ENCODE results near the gene NUDT3.
"Not testable (repeated sequence)": the region's sequence is repeated elsewhere in the genome, so short reads cannot be mapped to it uniquely, and the experiment has no call there.

NUDT3 gene

GRCh38 chr6:34280216-34280615 lies 112.3 kb downstream of the NUDT3 start:
- DNase-seq, result no peak

GRCh38 chr6:34278833-34279232 lies 113.6 kb downstream of the NUDT3 start:
- DNase-seq, result no peak

- no peak for DNase-seq
Observed at GRCh38 chr6:34277763-34278112, 114.7 kb downstream of the NUDT3 start.

DNA sequence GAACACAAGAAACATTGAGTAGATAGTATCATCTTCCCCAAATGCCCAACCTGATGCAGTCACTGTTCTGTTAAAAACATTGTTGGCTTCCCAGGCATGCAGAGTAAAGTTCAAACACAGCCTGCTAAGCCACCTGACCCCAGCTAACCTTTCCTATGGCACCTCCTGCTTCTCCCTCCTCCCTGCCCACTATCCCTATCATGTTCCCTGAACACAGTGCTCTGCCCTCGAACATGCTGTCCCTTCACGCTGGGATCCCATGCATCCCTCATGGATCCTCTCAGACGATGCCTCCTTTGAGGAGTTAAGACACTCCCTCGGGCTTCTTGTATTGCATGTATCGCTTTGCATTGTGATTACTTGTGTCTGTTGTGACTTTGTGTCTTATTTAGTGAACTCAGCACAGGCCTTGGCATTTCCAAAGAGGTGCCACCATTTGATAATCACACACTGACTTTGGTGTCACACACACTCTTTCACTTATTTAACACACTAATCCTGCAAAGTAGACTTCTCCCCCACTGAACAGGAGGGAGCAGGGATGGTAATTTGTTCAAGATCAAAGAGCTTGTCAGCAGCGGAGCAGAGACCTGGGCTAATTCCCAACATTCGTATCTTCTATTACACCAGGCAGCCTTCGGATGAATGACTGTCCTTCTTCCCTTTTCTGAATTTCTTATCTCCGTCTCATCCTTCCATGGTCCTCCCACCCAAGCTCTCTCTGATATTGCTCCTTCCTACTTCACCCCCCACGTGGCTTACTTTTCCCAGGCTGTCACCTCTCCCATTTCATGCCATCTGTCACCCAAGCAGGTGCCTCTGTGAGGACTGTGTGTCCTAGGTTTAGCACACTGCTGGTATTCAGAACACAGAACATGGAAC lies 115.3 kb downstream of the NUDT3 start:
- no peak for DNase-seq

GRCh38 chr6:34276191-34276590 lies 116.3 kb downstream of the NUDT3 start:
- no peak for DNase-seq

DNA sequence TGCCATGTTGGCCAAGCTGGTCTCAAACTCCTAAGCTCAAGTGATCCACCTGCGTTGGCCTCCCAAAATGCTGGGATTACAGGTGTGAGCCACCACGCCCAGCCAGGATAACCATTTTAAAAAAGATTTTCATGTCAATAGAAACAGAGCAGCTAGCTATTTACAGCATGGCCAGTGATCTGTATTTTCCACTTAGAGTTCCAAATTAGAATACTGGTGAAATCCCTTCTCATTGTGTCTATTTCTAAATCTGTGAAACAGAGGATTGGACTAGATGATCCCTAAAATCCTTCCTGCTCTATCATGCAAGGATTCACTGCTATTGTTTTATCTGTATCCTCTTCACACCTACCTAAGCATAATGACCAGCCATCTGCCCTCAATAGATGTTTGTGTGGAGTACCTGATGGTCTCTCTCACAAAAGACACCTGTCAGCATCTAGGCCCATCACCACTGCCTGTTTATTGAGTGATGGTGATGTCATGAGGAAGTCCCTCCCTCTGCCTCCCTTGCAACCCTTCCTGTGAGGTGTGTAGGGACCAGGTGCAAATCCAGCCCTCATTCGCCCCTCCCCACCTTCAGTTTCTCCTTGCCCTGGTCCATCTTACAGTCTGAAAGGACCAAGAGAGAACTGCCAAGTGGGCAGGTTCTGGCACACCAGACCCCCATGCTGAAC lies 117.2 kb downstream of the NUDT3 start:
- no peak for DNase-seq

GRCh38 chr6:34274129-34274528 lies 118.3 kb downstream of the NUDT3 start:
- no peak for DNase-seq

- no peak for DNase-seq
Observed at GRCh38 chr6:34273242-34273805, 119.1 kb downstream of the NUDT3 start.

DNA sequence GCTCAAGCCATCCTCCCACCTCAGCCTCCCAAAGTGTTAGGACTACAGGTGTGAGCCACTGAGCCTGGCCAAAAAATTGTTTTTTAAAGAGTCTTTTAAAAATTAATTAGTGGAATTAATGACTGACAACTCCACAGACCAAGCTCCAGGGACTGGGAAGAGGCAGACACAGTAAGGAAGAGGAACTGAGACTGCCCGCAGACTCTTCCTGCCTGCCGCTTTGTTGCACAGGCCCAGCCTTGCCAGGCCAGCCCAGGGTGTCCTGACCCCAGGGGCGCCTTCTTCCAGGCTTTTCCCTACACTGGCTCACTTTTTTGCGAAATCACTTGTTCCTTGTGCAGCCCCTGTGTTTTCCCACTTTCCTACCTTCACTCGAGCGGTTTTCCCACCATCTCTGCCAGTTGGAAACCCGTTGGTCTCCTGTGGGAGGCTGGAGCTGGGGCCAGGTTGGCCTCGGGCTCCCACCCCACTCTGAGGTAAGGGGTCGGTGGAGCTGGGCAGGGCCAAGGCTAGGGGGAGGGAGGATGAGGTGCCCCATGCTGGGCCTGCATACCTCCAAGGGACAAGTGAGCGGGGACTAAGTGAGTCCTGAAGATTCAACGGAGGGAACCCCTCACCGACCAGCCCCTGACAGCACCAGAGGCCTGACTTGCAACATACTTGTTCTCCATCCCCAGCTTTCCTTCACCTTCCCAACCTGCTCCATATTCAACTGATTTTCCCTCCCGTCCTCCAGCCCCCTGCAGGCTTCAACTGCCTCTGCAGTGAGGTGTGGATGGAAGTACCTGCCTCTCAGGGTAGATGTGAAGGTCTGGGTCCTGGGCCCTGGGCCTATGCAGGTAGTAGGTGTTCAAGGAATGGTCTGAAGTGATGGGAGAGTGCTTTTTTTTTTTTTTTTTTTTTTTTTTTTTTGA lies 120.2 kb downstream of the NUDT3 start:
- DNase-seq, result no peak

DNA sequence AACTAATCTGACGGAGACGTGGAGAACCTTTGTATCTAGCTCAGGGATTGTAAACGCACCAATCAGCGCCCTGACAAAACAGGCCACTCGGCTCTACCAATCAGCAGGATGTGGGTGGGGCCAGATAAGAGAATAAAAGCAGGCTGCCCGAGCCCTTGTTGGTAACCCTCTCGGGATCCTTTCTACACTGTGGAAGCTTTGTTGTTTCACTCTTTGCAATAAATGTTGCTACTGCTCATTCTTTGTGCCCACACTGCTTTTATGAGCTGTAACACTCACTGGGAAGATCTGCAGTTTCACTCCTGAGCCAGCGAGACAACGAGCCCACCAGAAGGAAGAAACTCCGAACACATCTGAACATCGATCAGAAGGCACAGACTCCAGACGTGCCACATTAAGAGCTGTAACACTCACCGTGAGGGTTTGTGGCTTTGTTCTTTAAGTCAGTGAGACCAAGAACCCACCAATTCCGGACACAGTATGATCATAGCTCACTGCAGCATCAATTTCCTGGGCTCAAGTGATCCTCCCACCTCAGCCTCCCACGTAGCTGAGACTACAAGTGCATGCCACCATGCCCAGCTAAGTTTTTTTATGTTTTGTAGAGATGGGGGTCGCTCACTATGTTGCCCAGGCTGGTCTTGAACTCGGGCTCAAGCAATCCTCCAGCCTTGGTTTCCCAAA lies 122.7 kb downstream of the NUDT3 start:
- not testable (repeated sequence) for DNase-seq

GRCh38 chr6:34269132-34269531 lies 123.3 kb downstream of the NUDT3 start:
- DNase-seq, result not testable (repeated sequence)

- DNase-seq, result no peak
Observed at GRCh38 chr6:34267746-34268145, 124.7 kb downstream of the NUDT3 start.

DNA sequence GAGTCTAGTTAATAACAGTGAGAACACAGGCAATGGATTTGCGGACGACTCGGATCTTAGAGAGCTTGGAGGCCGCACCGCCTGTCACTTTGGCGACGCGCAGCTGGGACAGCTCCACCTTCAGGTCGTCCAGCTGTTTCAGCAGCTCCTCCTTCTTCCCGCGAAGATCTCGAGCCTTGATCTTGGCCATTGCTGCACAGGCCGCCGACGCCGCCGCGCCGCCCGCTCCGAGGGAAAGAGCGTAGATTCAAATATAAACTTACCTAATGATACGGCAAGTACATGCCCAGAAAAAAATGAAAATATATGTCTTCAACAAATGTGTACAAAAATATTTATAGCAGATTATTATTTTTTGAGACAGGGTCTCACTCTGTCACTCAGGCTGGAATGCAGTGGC lies 129.0 kb downstream of the NUDT3 start:
- not testable (repeated sequence) for DNase-seq

DNA sequence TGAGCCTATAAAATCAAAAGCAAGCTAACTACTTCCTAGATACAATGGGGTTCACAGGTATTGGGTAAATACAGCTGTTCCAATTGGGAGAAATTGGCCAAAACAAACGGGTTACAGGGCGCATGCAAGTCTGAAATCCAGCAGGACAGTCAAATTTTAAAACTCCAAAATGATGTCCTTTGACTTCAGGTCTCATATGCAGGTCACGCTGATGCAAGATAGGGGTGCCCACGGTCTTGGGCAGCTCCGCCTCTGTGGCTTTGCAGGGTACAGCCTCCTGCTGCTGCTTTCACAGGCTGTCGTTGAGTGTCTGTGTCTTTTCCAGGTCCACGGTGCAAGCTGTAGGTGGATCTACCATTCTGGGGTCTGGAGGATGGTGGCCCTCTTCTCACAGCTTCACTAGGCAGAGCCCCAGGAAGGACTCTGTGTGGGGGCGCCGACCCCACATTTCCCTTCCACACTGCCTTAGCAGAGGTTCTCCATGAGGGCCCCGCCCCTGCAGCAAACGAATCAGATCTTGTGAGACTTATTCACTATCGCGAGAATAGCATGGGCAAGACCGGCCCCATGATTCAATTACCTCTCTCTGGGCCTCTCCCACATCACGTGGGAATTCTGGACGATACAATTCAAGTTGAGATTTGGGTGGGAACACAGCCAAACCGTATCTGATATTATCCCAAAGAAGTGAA lies 131.7 kb downstream of the NUDT3 start:
- DNase-seq, result no peak

DNA sequence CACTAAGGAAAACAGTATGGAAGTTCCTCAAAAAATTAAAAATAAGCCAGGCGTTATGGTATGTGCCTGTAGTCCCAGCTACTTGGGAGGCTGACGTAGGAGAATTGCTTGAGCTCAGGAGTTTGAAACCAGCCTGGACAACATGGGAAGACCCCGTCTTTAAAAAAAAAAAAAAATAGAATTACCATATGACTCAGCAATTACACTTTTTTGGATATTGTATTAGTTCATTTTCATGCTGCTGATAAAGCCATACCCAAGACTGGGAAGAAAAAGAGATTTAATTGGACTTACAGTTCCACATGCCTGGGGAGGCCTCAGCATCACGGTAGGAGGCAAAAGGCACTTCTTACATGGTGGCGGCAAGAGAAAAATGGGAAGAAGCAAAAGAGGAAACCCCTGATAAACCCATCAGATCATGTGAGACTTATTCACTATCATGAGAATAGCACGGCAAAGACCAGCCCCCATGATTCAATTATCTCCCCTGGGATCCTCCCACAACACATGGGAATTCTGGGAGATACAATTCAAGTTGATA lies 132.9 kb downstream of the NUDT3 start:
- no peak for DNase-seq

- DNase-seq, result not testable (repeated sequence)
Observed at GRCh38 chr6:34252395-34252794, 140.1 kb downstream of the NUDT3 start.

- DNase-seq, result no peak
Observed at GRCh38 chr6:34249469-34250261, 142.8 kb downstream of the NUDT3 start.

DNA sequence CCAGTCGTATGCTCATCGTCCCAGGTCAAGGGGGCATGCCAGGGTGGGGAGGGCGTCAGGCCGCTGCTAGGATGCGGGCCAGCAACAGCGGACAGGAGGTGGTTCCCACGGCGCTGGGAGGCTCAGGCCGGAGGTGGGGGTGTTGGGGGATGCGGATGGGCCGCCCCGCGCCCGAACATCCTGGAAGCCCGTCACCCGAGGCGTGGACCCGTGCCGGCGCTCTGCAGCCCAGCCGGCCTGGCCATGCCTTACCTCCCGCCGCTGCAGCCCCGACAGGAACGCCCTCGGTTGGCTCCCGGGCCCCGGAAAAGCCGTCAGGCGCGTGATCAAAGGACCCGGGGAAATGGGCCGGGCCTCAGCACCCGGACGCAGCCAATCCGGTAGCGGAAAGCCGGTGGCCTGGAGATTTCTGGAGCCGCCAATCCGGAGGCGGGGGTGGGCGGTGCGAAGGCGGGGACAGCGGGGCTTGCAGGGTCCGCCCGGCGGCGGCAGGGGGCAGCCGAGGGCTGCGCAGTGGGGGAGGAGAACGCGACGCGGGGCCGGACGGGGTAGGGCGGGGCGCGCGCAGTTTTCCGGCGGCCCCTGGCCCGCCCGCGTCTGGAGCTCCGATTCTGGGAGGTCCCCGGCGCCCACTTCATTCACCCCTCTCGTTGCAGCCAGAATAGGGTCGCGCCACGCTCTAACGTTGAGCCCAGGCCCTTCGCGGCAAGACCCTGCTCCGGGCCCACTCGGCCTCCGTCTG lies 143.6 kb downstream of the NUDT3 start, which contains the start of gene SMIM29:
TSS of gene SMIM29 (minus strand) at position 280 of the 742 bp plus-strand sequence. CDS start 1,215 bp downstream, outside the sequence.
- peak; percentile 97 for DNase-seq

GRCh38 chr6:34248198-34248726 lies 144.2 kb downstream of the NUDT3 start:
- peak; percentile 56 for DNase-seq
